ENCODE results near the gene CTRB1. TPM values are rescaled to one million over a fixed set of nuclear protein-coding genes. Genes with fewer than 3 reads are reported as not detected.

Gene CTRB1
- total and polyA plus RNA-seq, 2 of the 13 experiments (the other 11 are each of a cell fraction or from before 2014, with no cell fraction given): not detected

DNA sequence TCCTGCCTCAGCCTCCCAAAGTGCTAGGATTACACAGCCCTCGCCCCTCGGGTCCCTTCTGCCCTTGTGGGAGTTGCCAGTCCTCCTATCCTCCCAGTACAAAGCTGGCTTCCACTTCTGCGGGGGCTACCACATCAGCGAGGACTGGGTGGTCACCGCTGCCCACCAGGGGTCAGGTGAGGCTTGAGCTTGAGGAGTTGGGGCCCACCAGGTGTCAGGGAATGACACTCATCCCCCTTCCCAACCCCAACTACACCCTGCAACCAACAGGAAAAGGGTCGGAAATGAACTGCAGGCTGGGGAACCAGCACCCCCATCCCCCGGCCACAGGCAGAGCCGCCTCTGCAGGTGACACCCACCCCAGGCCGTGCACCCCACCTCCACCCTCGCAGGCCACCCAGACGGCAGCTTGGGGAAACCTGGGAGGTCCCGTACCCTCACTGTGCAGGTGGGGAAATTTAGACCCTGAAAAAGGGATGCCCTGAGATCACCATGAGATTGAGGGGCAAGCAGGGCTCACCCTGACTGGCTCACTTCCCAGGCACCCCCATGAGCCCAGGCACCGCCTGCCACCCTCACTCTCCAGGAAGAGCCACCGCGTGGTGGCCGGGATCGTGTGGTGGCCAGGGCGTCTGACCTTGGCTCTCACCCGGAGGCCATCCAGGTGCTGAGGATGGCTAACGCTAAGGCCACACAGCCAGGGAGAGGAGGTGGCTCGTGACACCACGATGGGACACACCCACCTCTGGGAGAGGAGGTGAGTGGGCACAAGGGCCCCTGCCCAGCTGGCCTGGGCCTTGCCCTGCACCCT lies 8.0 kb downstream of the CTRB1 start (continued):
- TF ChIP-seq, protein P1, sequence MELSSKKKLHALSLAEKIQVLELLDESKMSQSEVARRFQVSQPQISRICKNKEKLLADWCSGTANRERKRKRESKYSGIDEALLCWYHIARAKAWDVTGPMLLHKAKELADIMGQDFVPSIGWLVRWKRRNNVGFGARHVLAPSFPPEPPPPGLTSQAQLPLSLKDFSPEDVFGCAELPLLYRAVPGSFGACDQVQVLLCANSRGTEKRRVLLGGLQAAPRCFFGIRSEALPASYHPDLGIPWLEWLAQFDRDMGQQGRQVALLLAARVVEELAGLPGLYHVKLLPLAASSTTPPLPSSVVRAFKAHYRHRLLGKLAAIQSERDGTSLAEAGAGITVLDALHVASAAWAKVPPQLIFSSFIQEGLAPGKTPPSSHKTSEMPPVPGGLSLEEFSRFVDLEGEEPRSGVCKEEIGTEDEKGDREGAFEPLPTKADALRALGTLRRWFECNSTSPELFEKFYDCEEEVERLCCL (CRISPR knock-in tag; IDR thresholded peaks at IDR 0.05; ENCODE audit: borderline replicate concordance): no peak
- TF ChIP-seq POLR2A (IDR thresholded peaks at IDR 0.05; ENCODE audit: insufficient read depth in 1 of 2, low read depth in 2 of 2, low read length in 2 of 2) (peak in 1 of 2 experiments; percentile 45; a peak in 1 of 4 replicates), CEBPG (CRISPR knock-in tag; IDR thresholded peaks at IDR 0.05) (no peak), NRL (CRISPR knock-in tag; IDR thresholded peaks at IDR 0.05; ENCODE audit: borderline replicate concordance) (no peak), AGO2 (optimal IDR thresholded peaks at IDR 0.05; ENCODE audit: low read depth, low read length) (peak; percentile 98), ZNF557 (CRISPR knock-in tag; IDR thresholded peaks at IDR 0.05) (no peak), PCBP2 (optimal IDR thresholded peaks at IDR 0.05; ENCODE audit: low read depth, low read length, poor library complexity, severe bottlenecking) (no peak), RFXANK (CRISPR knock-in tag; IDR thresholded peaks at IDR 0.05) (no peak)
- TF ChIP-seq, protein P2, sequence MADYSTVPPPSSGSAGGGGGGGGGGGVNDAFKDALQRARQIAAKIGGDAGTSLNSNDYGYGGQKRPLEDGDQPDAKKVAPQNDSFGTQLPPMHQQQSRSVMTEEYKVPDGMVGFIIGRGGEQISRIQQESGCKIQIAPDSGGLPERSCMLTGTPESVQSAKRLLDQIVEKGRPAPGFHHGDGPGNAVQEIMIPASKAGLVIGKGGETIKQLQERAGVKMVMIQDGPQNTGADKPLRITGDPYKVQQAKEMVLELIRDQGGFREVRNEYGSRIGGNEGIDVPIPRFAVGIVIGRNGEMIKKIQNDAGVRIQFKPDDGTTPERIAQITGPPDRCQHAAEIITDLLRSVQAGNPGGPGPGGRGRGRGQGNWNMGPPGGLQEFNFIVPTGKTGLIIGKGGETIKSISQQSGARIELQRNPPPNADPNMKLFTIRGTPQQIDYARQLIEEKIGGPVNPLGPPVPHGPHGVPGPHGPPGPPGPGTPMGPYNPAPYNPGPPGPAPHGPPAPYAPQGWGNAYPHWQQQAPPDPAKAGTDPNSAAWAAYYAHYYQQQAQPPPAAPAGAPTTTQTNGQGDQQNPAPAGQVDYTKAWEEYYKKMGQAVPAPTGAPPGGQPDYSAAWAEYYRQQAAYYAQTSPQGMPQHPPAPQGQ (CRISPR knock-in tag; IDR thresholded peaks at IDR 0.05; ENCODE audit: borderline replicate concordance): no peak
- TF ChIP-seq, protein P3, sequence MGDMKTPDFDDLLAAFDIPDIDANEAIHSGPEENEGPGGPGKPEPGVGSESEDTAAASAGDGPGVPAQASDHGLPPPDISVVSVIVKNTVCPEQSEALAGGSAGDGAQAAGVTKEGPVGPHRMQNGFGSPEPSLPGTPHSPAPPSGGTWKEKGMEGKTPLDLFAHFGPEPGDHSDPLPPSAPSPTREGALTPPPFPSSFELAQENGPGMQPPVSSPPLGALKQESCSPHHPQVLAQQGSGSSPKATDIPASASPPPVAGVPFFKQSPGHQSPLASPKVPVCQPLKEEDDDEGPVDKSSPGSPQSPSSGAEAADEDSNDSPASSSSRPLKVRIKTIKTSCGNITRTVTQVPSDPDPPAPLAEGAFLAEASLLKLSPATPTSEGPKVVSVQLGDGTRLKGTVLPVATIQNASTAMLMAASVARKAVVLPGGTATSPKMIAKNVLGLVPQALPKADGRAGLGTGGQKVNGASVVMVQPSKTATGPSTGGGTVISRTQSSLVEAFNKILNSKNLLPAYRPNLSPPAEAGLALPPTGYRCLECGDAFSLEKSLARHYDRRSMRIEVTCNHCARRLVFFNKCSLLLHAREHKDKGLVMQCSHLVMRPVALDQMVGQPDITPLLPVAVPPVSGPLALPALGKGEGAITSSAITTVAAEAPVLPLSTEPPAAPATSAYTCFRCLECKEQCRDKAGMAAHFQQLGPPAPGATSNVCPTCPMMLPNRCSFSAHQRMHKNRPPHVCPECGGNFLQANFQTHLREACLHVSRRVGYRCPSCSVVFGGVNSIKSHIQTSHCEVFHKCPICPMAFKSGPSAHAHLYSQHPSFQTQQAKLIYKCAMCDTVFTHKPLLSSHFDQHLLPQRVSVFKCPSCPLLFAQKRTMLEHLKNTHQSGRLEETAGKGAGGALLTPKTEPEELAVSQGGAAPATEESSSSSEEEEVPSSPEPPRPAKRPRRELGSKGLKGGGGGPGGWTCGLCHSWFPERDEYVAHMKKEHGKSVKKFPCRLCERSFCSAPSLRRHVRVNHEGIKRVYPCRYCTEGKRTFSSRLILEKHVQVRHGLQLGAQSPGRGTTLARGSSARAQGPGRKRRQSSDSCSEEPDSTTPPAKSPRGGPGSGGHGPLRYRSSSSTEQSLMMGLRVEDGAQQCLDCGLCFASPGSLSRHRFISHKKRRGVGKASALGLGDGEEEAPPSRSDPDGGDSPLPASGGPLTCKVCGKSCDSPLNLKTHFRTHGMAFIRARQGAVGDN (CRISPR knock-in tag; IDR thresholded peaks at IDR 0.05): peak; percentile 55; the same call in 1 of the 2 replicates
- TF ChIP-seq, protein P4, sequence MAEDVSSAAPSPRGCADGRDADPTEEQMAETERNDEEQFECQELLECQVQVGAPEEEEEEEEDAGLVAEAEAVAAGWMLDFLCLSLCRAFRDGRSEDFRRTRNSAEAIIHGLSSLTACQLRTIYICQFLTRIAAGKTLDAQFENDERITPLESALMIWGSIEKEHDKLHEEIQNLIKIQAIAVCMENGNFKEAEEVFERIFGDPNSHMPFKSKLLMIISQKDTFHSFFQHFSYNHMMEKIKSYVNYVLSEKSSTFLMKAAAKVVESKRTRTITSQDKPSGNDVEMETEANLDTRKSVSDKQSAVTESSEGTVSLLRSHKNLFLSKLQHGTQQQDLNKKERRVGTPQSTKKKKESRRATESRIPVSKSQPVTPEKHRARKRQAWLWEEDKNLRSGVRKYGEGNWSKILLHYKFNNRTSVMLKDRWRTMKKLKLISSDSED (CRISPR knock-in tag; IDR thresholded peaks at IDR 0.05): no peak
- TF ChIP-seq, protein P5, sequence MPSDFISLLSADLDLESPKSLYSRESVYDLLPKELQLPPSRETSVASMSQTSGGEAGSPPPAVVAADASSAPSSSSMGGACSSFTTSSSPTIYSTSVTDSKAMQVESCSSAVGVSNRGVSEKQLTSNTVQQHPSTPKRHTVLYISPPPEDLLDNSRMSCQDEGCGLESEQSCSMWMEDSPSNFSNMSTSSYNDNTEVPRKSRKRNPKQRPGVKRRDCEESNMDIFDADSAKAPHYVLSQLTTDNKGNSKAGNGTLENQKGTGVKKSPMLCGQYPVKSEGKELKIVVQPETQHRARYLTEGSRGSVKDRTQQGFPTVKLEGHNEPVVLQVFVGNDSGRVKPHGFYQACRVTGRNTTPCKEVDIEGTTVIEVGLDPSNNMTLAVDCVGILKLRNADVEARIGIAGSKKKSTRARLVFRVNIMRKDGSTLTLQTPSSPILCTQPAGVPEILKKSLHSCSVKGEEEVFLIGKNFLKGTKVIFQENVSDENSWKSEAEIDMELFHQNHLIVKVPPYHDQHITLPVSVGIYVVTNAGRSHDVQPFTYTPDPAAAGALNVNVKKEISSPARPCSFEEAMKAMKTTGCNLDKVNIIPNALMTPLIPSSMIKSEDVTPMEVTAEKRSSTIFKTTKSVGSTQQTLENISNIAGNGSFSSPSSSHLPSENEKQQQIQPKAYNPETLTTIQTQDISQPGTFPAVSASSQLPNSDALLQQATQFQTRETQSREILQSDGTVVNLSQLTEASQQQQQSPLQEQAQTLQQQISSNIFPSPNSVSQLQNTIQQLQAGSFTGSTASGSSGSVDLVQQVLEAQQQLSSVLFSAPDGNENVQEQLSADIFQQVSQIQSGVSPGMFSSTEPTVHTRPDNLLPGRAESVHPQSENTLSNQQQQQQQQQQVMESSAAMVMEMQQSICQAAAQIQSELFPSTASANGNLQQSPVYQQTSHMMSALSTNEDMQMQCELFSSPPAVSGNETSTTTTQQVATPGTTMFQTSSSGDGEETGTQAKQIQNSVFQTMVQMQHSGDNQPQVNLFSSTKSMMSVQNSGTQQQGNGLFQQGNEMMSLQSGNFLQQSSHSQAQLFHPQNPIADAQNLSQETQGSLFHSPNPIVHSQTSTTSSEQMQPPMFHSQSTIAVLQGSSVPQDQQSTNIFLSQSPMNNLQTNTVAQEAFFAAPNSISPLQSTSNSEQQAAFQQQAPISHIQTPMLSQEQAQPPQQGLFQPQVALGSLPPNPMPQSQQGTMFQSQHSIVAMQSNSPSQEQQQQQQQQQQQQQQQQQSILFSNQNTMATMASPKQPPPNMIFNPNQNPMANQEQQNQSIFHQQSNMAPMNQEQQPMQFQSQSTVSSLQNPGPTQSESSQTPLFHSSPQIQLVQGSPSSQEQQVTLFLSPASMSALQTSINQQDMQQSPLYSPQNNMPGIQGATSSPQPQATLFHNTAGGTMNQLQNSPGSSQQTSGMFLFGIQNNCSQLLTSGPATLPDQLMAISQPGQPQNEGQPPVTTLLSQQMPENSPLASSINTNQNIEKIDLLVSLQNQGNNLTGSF (CRISPR knock-in tag; IDR thresholded peaks at IDR 0.05): no peak
- TF ChIP-seq, protein P6, sequence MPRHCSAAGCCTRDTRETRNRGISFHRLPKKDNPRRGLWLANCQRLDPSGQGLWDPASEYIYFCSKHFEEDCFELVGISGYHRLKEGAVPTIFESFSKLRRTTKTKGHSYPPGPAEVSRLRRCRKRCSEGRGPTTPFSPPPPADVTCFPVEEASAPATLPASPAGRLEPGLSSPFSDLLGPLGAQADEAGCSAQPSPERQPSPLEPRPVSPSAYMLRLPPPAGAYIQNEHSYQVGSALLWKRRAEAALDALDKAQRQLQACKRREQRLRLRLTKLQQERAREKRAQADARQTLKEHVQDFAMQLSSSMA (CRISPR knock-in tag; IDR thresholded peaks at IDR 0.05): peak; percentile 43; the same call in 1 of the 2 replicates
